ENCODE measurements around the gene CTNNA2.

The CTNNA2 gene

DNA sequence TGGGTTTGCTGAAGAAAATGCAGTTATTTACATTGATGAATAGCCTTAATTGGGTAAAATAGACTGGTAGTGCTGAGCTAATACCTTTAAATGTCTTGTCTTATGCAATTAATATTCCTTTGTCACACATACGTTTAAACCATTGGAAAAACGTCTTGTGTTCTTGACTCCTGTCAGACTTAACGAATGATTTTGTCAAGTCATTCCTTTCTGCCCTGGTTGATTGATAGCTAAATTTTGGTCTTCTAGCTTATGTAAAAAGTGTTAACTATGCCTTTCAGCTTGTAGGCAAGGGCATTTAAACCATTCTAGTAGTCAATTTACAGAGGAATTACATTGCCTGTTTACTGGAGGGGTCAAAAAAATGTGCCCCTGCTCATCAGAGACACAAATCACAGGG, 897.5 kb downstream of the CTNNA2 start:
- DNase-seq (ENCODE audit: low spot score) = no peak

DNA sequence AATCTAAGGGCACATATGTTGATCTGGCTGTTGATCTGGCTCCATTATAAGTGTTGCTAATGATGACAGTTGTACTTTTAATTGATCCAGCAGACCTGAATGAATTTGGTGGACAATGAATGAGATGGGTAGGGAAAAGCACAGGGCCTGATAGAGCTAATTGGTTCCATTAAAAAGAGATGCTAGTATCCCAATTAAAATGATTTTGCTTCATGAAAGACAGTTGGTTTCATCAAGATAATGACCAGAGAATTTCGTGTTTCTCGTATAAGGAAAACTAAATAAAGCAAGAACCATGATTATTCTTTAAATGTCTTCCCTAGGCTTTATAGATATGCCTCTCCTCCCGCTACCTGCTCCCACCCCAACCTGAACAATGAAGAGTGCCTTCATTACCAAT, 900.3 kb downstream of the CTNNA2 start:
- no peak for DNase-seq (ENCODE audit: low spot score)

DNA sequence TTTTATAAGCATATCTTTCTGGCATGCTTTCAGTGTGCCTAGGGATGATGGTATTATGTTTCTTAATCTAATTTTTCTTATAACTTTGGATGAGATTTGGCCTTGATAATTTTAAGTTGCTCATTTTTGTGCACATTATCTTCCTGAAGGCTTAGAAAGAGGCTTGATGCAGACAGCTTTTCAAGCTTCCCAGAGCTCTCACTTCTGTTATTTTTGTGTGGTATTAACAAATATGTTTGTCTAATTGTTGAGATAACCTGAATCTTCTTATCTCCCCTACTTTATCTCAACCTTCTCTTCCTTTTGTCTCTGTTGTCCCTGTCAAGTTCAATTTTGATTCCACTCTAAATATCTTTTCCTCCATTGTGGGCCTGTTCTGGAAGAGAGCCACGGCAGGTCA, 904.9 kb downstream of the CTNNA2 start:
- no peak for DNase-seq (ENCODE audit: low spot score)

DNA sequence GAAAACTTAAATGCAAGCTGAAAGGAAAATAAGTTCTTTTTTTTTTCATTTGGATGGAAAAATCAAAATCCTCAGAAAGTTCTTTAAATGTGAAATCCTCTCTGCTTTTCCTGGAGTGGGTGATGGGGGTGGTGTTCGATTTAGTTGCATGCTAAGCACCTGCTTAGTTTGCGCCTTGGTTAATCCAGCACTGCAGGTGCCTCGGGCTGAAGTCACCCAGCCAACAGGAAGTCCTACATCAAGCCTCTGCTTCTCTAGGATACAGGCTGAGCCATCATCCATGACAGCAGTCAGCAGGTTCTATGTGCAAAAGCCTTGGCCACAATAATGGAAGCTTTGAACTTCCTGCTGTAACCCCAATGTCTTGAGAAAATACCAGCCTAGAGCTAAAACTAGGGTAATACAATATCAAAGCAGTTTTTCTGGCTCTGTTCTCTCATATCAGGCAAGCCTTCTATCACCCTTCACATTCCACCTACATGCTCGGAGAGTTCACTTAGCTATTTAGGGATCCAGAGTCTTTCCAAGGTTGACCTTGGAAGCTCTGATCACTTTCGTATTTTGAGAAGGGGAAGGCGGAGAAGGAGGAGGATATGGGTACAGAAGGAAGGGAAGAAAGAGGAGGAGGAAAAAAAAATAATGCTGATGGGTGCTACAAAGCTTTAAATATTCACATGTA, 907.8 kb downstream of the CTNNA2 start:
- no peak for DNase-seq (ENCODE audit: low spot score)

DNA sequence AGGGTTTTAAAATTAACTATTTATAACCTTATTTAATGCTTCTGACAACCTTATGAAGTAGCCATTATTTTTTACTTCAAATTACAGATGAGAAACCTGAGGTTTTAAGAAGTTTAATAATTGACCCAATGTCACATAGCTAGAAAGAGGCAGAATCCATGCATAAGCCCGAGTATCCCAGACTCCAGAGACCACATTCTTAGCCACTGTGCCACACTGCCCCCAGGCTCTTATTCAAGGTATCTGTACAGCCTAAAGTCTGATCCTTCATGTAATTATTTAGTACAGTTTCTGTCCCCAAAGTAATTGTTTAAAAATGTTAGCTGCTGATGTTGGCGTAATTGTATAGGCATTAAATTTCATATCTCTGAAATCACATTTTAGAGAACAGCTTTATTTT, 916.4 kb downstream of the CTNNA2 start:
- no peak for DNase-seq (ENCODE audit: low spot score)

DNA sequence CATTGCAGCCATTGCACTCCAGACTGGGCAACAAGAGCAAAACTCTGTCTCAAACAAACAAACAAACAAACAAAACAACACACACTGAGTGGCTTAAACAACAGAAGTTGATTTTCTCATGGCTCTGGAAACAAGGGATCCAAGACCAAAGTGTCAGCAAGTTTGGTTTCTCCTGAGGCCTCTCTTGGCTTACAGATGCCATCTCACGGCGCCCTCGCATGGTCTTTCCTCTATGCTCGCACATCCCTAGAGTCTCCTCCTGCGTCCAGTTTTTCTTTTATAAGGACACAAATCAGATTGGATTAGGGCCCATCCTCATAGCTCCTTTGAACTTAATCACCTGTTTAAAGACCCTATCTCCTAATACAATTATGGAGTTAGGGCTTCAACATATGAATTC, 925.1 kb downstream of the CTNNA2 start:
- DNase-seq (ENCODE audit: low spot score) = no peak

DNA sequence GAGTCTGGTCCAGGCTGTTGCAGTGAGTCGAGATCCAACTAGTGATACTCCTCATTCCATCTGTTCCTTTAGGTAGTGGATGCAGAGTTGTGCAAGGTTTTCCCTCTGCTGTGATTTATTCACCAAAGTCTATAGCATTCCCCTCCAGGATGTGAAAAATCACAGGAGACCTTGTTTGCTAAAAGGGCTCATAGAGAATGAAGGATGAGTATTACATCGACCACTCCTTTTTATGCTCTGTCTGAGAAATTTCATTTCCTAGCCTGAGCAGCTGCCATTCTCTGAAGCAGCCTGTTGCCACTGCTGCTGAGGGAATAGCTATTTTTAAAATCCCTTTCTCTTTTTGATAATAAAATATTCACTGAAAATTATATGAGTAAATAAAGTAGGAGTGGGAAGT, 925.8 kb downstream of the CTNNA2 start:
- DNase-seq (ENCODE audit: low spot score) = no peak

DNA sequence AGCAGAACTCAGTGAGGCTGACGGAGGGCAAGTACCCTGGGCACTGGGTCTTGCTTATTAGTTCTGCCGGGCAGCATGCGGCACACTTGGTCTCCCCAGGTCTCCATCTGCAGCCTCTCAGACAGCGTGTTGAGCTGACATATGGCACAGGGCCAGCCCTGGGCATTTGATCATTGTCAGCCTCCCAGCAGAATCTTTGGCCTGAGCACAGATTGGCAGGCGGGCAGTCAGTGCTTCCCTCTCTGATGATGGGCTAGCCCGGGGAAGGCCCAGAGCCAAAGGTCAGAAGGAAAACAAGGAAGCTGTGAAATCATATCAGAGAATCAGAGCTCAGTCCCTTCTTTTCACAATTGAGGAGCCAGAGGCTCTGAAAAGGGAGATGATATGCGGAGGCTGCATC, 941.8 kb downstream of the CTNNA2 start:
- DNase-seq (ENCODE audit: low spot score) = no peak

DNA sequence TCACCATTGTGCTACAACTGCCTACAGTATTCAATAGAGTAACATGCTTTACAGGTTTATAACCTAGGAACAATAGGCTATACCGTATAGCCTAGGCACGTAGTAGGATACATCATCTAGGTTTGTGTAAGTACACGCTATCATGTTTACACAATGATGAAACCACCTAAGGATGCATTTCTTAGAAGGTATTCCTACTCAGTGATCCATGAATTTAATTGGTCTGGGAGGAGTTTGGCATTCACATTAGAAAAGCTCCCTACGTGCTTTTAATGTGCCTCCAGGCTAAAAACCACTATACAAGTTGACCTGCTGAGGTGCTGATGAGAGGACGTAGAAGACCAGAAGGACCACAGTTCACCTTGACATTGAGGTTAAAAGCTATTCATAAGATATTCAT, 946.2 kb downstream of the CTNNA2 start:
- no peak for DNase-seq (ENCODE audit: low spot score)

DNA sequence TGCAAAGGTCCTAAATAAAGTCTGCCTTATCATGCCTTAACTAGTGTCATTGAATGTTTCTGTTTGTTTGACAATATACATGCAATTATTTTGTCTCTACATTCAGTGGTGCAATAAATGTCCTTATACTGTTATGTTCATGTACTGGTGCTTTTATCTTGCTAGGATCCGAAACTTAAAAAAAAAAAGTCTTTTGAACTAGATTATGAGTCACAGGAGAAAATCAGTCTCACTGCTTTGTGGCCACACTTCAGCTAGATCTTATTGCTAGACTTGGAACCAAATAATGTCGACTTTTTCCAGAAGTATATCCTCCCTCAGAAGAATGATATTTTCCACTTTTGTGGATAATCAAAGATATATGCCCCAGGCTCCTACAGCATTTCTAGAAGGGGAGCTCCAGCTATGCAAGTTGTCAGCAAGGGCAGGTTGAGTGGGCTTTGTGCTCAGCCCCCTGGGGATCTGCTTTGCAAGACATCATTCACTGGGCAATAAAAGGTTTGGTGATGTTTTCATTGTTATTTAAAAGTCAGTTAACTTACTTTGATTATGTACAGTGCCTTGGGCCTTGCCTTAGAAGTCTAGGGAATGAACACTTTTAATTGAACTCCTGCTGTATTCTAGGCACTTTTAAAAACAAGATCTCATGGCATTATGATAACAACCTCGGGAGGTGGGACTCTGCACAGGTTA, 948.8 kb downstream of the CTNNA2 start:
- DNase-seq (ENCODE audit: low spot score) = no peak

DNA sequence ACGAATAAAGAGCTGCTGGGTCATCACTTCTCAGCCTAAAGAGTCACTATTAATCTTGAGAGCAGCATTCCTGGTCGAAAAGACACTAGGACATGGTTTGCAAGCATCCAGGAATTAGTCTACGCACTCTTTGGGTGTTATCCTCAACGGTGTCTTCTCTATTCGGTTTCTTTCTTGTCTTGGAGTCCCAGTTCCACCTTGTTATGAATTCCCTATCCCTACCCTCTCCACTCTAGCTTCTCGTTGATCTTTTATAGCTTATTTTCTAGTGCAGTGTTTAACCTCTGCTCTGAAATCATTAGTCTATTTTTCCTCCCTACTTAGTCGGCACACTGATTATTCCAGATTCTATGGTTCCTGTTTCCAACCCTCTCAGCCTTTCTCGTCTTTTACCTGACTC, 949.8 kb downstream of the CTNNA2 start:
- no peak for DNase-seq (ENCODE audit: low spot score)

DNA sequence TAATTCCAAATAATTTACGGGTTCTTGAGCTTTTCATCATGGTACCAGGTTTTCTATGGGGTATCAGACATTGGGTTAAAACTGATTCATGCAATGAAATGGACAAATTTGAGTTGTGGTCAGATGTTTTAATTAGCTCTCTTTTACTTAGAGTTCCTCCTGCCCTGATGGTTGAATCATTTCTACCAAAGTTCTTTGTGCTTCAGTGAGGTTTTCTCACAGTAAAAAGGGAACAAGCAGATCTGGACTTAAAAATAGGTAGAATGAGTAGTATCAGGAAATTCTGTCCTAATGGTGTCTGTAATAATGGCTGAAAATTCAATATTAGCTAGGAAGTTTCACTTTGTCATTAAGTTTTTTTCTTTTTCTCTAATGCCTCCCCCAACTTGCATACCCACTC, 951.4 kb downstream of the CTNNA2 start:
- DNase-seq (ENCODE audit: low spot score) = no peak

DNA sequence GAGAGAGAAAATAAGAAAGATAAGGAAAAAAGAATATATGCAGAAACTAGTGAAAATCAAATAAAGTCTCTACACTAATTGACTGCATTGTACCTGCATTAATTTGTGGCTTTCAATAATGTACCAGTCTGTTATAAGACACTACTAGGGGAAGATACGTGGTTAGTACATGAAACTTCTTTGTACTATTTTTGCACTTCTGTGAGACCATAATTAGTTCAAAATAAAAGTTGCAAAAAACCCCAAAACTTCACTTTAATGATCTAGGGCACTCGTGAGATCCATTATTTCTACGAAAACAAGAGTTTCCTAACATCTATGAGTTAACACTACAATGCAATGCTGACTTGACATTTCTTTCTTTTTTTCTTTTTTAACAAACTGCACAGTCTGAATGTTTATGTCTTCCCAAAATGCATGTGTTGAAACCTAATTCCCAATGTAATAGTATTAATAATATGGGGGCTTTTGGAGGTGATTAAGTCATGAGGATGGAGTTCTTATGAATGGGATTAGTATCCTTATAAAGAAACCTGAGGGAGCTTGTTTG, 954.5 kb downstream of the CTNNA2 start:
- no peak for DNase-seq (ENCODE audit: low spot score)

DNA sequence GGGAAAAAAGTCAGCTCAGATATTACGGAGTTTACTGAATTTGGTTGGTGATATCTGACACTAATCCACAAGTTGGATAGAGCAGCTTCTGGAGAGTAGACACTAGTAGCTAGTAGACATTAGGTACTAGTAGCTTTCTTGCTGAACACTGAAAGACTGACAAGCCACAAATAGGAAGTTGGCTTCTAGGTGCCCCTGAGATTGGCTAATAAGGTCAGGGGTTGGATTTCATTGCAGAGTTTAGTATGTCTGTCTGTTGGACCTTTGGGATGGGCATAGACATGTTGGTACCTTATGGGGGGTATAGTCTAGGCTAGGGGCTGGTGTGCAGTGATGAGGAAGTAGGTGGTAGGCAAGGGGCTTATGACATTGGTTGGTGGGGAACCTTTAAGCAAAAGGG, 956.6 kb downstream of the CTNNA2 start:
- DNase-seq (ENCODE audit: low spot score) = no peak

DNA sequence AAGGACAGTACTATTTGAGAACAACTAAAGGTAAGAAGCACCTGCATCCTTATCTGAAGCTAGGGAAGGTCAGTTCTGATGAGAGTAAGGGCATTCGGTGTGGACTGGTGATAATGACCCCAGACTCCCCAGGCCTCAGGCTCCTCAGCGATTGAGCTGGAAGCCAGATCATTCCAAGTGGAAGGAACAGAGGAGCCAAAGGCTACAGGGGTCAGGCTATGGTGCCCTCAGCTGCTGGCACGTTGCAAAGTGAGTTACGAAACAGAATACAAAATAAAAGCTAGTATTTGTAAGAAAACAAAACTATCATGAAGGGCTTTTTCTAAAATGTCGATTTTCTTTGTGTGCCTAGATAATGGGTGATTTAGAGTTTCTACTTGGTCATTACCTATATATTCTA, 960.2 kb downstream of the CTNNA2 start:
- no peak for DNase-seq (ENCODE audit: low spot score)

DNA sequence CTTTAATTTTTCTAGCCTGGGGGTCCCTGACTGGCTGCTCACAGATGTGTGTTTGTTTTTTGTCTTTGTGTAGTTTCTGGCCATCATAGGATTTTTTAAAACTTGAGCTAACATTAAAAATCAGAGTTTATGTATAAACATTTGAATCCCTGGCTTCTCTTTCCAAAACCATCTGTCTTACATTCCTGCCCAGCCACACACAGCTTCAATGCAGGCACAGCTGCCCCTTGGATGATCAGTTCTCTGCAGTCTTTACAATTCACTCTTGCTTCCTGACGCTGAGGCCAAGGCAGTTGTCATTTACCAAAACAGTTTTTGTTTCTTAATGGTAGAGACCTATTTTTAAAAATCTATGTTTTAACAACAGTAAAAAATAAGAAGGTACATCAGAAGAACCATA, 960.9 kb downstream of the CTNNA2 start:
- no peak for DNase-seq (ENCODE audit: low spot score)

DNA sequence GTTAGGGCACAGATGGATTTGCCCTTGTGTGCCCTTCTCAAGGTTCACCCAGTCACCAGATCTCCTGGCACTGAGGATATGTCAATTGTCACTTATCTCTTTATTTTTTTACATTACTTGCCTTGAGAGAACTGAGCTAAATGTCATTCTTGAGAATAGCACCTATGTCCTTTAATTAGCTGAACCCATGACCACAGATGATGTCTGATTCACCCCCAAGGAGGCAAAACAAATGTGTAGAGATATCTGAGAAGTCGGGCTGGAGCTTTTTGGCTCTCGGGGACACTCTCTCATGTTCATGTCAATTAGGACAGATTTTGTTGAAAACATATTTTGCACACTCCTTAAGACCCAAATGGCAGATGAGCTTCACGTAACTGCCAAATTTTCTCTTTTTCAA, 963.1 kb downstream of the CTNNA2 start:
- DNase-seq (ENCODE audit: low spot score) = no peak

DNA sequence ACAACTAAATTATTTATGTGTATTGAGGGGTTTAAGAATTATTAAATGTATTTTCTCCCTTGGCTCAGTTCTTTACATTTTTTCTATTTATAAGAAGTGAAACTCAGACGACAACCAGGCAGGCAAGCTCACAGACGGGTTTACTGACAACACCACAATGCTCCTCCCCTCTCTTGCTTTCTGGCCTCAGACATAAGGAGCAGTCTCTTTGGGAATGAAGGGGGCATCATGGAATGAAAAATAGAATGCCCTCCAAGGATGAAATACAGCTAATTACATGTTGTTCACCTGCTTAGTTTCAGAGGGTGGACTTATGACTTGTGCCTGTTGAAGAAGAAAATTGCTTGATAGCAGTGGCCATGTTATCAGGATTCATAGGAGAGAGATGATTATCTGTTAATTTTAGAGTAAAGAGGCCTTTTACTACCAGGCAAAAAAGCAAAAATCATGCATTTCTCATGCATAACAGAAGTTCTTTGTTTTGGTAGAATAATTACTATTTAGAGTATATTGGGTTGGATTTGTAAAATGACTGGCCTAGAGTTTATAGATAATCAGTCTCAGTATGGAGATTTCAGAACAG, 963.8 kb downstream of the CTNNA2 start:
- no peak for DNase-seq (ENCODE audit: low spot score)

DNA sequence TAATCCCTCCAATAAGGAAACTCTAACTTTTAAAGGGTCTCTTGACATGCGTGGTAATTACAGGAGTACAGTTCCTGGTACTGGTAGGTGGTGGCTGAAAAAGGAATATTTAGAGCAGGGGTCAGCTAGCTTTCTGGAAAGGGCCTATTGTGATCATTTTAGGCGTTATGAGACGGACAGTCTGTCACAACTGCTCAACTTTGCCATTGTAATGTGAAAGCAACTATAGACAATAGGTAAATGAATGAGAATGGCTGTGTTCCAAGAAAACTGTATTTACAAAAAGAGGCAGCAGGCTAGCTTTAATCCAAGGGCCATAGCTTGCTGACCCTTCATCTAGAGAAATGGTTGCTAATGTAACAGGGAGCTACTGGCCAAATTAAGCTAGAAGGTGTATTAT, 969.4 kb downstream of the CTNNA2 start:
- DNase-seq (ENCODE audit: low spot score) = no peak

DNA sequence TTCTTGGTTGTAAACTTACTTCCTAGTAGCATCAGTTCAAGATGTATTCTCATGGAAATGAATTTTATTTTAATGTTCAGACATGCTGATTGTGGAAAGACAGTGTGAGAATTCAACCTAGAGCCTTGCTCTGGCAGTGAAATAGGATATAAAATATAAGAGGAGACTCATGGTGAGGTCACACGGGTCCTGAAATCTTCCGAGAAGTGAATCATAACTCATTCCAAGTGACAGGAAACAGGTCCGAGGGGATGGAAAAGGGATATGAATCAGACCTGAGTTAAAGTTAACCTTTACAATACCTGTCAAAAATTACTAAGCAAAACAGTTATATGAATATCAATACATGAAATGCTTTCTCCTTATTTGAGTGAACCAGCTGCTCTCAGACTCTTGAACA, 976.9 kb downstream of the CTNNA2 start:
- DNase-seq (ENCODE audit: low spot score) = no peak

DNA sequence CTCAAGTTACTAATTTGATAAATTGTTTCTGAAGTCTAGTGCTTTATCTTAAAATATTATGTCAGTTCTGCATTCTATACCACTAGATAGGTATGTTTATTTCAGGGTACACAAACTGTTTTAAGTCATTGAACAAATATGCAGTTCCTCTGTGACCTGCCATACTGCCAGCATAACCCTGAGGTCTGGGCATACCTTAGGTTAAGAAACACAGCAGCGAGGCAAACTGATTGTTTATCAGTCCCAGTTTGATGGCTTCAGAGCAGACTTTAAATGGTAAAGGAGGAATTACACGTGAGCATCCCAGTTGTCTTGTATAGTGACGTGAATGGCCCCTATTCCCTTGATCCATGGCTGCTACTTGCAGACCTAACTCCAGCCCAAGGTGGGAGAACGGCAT, 978.1 kb downstream of the CTNNA2 start:
- DNase-seq (ENCODE audit: low spot score) = no peak

DNA sequence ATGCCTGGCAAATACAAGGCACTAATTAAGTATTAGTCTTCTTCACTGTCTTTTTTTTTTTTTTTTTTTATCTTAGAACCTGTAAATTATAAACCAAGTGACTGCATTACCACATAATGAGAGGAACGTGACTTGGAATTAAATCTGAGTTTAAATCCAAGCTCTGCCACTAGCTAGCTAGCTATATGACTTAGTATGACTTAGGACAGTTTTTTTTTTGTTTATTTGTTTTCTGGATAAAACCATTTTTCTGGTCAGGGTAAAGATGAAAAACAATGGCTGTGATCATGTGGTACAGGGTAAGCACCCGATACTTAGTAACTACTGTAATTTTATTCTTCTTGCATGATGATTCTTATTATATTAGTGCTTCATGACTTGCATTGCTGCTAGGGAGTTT, 983.5 kb downstream of the CTNNA2 start:
- no peak for DNase-seq (ENCODE audit: low spot score)

DNA sequence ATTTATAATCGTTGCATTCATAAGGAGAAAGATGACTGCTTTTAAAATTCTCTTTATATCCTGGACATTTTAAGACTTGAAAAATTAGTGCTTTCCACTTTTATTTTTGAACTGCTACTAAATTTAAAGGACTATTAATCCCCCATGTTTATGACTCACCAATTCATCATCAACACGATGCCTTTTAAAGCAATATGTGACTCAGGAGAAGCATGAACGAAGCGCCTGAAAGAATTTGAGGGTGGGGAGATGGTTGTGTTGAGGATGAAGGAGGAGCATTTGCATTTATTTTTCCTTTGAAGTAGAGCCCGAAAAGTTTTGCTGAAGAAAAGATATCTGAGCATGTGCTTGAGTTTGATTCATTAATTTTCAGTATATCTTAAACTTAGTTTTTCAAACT, 983.9 kb downstream of the CTNNA2 start:
- no peak for DNase-seq (ENCODE audit: low spot score)

DNA sequence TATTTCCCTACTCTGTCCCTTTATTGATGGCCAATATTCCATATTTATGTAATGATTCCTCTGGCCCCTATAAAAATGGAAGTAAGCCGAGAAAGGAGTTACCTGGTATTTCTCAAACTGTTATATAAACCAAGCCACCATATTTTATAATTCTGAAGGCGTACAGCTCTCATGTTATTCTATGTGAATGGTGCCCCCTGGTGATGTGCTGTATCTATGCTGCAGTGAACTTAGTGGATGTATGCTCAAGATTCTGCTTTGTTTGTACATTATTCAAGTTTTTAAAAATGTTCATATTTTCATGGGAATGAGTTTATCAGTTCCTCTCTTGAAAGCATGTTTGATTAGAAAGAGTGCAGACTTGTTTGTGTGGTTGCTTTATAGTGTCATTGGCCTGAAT, 986.2 kb downstream of the CTNNA2 start:
- DNase-seq (ENCODE audit: low spot score) = no peak

Measured in ecto neural progenitor cell (in vitro differentiated cells).